ENCODE results near the gene PACSIN1.

DNA sequence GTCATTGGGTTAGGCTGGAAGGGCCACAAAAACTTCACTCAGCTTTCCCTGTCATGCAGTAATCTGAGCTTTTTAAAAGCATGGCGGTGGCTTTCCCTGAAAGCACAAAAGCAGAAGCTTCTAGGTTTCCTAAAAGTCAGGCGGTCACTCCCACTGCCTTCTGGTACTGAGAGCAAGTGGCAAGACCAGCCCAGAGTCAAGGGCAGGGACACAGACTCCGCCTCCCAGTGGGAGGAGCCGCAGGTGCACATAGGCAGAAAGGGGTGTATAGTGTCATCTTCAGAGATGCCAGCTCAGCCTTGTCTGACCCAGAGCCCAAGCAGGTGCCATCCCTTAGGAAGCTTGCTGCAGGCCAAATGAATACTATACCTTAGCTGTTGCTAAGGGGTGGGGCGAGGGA lies 18.0 kb upstream of the PACSIN1 start:
- TF ChIP-seq, protein P1, sequence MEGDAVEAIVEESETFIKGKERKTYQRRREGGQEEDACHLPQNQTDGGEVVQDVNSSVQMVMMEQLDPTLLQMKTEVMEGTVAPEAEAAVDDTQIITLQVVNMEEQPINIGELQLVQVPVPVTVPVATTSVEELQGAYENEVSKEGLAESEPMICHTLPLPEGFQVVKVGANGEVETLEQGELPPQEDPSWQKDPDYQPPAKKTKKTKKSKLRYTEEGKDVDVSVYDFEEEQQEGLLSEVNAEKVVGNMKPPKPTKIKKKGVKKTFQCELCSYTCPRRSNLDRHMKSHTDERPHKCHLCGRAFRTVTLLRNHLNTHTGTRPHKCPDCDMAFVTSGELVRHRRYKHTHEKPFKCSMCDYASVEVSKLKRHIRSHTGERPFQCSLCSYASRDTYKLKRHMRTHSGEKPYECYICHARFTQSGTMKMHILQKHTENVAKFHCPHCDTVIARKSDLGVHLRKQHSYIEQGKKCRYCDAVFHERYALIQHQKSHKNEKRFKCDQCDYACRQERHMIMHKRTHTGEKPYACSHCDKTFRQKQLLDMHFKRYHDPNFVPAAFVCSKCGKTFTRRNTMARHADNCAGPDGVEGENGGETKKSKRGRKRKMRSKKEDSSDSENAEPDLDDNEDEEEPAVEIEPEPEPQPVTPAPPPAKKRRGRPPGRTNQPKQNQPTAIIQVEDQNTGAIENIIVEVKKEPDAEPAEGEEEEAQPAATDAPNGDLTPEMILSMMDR (IDR thresholded peaks at IDR 0.05; ENCODE audit: poor library complexity): no peak
- no peak for TF ChIP-seq EZH2 (IDR thresholded peaks at IDR 0.05; ENCODE audit: borderline replicate concordance)

Measured in hepatocyte (in vitro differentiated cells).